Keratinocyte (primary cell): ENCODE measurements around the gene SLC27A5.

Source experiments
- EZH2 ChIP-seq: IDR thresholded peaks from one replicate; pipeline ENCODE4 v1.6.1; 2012; ENCODE audit warnings: inconsistent platforms, mild to moderate bottlenecking, low read length, moderate library complexity
- TF ChIP-seq, protein P1 (sequence below), 3 experiments: IDR thresholded peaks in 1 of 3; conservative IDR thresholded peaks in 1 of 3; optimal IDR thresholded peaks in 1 of 3; 2 replicates in 2 of 3; 3 replicates in 1 of 3; pipeline versions ENCODE3 to v1.5.1; 2011; ENCODE audit warnings: low read length in 3 of 3, mild to moderate bottlenecking in 3 of 3, moderate library complexity in 2 of 3, control low read depth in 1 of 3, inconsistent platforms in 1 of 3; ENCODE audit not compliant: insufficient read depth in 2 of 3; ENCODE audit errors: extremely low read depth in 1 of 3

DNA sequence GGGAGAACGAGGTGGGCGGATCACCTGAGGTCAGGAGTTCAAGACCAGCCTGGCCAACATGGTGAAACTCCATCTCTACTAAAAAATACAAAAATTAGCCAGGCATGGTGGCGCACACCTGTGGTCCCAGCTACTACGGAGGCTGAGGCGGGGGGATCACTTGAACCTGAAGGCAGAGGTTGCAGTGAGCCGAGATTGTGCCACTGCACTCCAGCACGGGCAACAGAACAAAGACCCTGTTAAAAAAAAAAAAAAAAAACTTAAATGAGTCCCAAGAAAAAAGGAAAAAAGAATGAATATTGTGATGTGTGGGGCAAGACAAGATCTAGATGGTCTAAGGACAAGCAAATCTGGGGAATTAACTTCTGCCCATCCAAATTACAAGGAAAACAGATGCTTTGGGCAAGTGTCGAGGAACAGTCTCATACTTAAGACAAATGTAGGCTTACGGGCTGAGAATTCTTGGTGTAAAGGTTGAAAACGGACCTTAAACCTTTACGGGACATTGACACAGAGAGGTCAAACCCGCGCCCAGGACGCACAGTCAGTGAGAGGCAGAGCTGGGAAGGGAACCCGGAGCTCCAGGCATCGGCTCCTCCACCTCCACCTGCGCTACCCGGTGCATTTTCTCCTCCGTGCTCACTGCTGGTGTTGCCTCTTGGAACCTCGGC, 45.6 kb downstream of the SLC27A5 start:
- TF ChIP-seq, protein P1, sequence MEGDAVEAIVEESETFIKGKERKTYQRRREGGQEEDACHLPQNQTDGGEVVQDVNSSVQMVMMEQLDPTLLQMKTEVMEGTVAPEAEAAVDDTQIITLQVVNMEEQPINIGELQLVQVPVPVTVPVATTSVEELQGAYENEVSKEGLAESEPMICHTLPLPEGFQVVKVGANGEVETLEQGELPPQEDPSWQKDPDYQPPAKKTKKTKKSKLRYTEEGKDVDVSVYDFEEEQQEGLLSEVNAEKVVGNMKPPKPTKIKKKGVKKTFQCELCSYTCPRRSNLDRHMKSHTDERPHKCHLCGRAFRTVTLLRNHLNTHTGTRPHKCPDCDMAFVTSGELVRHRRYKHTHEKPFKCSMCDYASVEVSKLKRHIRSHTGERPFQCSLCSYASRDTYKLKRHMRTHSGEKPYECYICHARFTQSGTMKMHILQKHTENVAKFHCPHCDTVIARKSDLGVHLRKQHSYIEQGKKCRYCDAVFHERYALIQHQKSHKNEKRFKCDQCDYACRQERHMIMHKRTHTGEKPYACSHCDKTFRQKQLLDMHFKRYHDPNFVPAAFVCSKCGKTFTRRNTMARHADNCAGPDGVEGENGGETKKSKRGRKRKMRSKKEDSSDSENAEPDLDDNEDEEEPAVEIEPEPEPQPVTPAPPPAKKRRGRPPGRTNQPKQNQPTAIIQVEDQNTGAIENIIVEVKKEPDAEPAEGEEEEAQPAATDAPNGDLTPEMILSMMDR (optimal IDR thresholded peaks at IDR 0.05 in 1 of 3, IDR thresholded peaks at IDR 0.05 in 1 of 3, conservative IDR thresholded peaks at IDR 0.05 in 1 of 3; ENCODE audit: extremely low read depth in 1 of 3, insufficient read depth in 2 of 3, low read length in 3 of 3): no peak
- TF ChIP-seq EZH2: no peak
